GM12892 (cell line): Measurements from ENCODE around the gene NSMF.

Experiments
- POLR2A ChIP-seq: IDR thresholded peaks from 2 replicates; pipeline ENCODE4 v1.6.1; 2011; ENCODE audit warnings: low read depth, low read length, control low read depth
- POLR2AphosphoS5 ChIP-seq: IDR thresholded peaks from 2 replicates; pipeline ENCODE4 v1.6.1; 2011; ENCODE audit warnings: low read depth, low read length, control low read depth
- TAF1 ChIP-seq: IDR thresholded peaks from 2 replicates; pipeline ENCODE4 v1.6.1; 2011; ENCODE audit warnings: low read depth, mild to moderate bottlenecking, control low read depth, low read length, borderline replicate concordance

DNA sequence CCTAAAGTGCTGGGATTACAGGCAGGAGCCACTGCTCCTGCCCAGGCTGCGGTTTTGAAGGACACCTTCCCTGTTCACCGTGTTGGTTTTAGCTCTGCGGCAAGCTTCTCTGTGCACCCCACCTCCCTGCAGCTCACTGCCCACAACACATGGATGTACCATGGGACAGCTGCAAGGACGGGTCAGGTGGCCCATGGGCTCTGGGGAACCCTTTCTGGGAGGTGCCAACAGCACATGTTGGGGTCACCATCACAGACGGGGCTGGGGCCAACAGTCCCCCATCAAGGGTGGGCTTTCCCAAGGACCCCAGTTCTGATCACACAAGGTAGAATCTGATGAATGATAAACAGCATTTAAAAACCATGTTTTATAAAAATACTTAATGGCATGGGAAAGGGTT is 43.7 kb downstream of the NSMF start:
- TF ChIP-seq POLR2A: no peak
- TF ChIP-seq TAF1: no peak
- TF ChIP-seq POLR2AphosphoS5: no peak
